NCI-H2196 (cell line): ENCODE results near the gene AGMAT.
"Not testable (repeated sequence)": the region's sequence is repeated elsewhere in the genome, so short reads cannot be mapped to it uniquely, and the experiment has no call there.

Source experiments
- DNase-seq: peaks from one replicate; lab custom pipeline; 2025; ENCODE audit not compliant: unreplicated experiment; lab: John Stamatoyannopoulos, UW

AGMAT gene

DNA sequence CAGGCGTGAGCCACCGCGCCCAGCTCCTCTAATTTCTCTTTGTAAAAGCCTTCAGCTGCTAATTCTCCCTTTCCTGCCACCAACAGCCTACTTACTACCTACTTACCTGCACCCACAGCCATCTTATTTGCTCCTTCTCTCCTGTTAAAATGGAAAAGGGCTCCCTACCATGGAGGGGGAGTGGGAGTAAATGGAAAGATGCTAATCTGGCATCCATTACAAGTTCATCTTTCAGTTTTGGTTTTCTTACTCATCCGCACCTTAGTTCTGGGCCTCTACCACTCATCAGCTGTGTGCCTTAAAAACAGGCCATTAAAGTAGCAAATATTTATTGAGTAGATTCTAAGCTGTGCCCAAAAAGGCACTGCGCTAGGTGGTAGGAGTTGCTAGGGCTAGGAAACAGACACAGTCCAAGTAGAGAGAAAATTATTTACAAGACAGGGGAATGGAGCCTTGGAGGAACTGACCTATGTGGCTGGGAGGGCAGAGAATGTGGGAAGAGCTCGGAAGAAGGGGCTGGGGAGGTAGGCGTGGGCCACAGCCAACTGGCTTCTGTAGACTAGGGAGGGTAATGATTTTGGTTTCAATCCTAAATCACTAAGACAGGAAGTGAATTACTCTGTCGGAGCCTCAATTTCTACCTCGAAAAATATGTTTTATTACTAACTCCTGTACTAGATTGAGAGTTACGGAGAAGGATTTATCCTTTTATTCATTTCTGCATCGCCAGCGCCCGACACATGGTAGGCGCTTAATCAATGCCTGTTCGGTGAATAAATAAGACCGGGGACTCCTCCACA lies 31.7 kb upstream of the AGMAT start:
- DNase-seq, result no peak

GRCh38 chr1:15610167-15610566 lies 25.3 kb upstream of the AGMAT start:
- DNase-seq, result peak; percentile 38

GRCh38 chr1:15609631-15610030 lies 24.8 kb upstream of the AGMAT start:
- no peak for DNase-seq

DNA sequence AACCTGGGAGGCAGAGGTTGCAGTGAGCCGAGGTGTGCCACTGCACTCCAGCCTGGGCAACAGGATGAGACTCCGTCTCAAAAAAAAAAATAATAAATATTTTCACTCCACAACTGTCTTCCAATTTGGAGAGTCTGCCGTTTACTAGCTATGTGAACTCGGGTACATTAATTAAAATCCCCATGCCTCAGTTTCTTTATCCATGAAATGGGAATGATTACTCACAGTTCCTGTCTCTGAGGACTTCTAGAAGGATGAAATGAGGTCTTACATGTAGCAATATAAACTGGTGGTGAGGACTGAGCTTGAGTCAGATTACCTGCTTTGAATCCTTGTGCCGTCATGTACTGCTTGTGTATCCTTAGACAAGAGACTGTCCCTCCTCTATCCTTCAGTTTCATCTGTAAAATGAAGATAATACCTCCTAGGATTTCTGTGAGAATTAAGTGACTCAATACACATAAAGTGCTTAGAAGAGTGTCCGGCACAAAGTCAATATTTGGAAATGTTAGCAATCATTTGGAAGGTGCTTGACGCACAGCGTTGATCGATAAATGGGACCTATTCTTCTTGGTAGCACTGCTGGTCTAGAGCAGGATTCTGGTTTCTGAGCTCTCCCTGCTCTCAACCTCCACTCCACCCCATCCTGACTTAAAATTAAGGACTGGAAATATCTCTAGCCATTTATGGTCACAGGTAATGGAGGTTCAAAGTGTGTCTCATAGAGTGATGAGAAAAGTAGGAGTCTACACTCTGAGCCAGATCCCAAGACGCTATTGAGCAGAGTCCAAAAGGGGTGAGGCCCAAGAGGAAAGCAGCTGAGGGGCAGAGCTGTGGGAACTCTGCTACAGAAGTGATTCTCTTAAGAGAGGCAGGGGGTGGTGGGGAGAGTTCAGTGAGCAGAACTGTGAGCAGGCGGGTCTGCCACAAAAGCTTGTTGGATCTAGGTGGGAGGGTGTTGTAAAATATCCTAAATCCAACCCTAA lies 20.8 kb upstream of the AGMAT start:
- DNase-seq, result no peak

DNA sequence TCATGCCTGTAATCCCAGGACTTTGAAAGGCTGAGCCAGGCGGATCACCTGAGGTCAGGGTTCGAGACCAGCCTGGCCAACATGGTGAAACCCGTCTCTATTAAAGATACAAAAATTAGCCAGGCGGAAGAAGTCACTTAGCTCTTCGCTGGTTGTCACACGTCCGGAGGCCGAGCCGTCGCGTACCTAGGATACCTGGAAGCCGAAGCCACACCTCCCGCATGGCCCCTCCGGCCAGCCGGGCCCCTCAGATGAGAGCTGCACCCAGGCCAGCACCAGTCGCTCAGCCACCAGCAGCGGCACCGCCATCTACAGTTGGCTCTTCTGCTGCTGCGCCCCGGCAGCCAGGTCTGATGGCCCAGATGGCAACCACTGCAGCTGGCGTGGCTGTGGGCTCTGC lies 19.5 kb upstream of the AGMAT start:
- DNase-seq, result not testable (repeated sequence)

DNA sequence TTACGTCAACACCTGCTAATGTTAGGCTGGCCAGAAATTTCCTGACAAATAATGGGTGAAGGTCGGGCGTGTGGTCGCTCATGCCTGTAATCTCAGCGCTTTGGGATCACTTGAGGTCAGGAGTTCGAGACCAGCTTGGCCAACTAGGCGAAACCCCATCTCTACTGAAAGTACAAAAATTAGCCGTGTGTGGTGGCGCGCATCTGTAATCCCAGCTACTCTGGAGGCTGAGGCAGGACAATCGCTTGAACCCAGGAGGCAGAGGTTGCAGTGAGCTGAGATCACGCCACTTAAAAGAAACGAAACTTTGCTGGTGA lies 19.1 kb upstream of the AGMAT start:
- not testable (repeated sequence) for DNase-seq

DNA sequence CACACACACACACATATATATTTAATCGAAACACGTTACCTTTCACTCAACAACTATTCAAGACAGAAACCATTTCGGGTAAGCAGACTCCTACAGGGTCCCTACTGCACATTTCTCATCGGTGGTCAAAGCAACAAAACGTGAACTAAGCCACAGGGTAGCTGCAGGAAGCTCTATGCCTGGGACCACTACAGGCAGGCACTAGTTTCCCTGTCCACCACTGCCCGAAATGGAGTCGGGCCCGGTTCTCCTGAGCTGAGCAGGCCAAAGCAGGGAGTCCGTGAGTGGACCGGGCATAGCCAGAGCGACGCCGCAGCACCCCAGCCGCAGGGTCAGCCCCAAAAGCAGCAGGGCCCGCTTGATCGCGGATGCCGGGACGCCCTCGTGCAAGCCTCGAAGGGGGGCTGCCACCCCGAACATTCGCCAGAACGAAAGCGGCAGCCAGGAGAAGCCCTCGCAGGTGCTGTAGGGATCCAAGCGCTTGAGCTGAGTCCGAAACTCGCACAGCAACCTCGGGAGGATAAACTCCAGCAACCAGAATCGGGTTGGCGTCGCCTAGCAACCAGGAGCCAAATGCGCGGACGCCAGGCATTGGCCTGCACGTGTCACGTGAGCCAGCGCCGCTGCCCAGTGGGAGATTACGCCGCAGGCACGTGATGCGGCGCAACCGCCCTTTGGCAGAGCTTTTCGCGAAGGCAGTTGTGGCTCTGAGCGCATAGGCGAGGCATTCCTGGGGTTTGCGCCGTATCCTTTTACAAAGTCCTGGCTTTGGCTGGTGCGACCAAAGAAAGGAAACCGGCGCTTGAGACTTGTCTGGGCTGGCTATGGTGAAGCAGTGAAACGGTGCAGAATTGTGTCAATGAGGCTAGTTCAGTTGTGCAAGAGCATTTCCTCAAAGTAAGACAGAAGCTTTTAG lies 18.5 kb upstream of the AGMAT start:
- DNase-seq, result peak; percentile 99

DNA sequence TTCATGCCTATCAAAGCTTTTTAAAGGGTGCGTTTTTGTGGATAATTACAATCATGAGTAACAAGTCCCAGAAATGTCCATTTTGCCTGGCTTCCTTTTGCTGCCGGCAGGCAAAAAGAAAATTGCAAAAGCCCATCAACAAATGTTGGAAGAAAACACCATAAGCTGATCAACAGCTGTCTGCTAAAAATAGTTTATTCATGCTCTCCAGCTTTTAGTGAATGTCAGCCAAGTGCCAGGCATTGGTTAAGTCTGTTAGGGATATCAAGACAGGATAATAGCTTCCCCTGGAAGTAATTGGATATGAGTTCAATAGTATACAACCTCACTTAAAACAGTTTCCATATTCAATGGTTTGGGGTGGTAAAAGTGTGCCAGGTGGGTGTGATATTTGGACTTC lies 13.6 kb upstream of the AGMAT start:
- DNase-seq, result no peak

DNA sequence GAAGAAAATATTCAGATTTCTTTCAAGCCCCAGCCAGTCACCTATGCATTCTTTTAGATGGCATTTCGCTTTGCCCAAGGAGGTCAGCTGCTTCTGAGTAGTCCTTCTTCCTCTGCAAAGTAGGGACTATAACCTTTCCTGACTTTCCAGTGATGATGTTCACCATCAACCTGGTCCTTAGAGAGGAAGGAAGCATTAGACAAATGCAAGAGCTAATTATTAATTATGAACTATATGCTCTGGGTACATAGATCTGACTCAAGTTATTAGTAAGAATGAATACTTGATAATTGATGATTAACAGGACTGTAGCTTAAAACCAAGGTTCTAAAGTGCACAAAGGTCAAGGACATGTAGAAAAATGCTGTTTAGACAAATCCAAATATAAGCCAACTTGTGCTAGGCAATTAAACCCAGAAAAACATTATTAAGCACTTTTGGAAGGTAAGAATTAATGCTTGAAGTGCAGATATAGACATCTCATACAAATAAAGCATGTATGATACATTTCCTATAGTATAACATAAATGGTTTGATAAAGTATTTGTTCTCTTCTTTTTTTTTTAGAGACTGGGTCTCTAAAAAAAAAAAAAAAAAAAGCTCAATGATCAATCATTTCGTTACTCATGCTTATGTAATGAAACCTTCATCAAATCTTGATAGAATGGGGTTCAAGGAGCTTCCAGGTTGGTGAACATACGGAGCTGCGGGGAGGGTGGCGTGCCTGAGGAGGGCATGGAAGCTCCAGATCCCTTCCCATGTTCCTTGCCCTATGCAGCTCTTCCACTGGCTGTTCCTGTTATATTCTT lies 11.2 kb upstream of the AGMAT start:
- no peak for DNase-seq

- DNase-seq, result no peak
These were observed 7.4 kb upstream of the AGMAT start for GRCh38 chr1:15592285-15592684.

DNA sequence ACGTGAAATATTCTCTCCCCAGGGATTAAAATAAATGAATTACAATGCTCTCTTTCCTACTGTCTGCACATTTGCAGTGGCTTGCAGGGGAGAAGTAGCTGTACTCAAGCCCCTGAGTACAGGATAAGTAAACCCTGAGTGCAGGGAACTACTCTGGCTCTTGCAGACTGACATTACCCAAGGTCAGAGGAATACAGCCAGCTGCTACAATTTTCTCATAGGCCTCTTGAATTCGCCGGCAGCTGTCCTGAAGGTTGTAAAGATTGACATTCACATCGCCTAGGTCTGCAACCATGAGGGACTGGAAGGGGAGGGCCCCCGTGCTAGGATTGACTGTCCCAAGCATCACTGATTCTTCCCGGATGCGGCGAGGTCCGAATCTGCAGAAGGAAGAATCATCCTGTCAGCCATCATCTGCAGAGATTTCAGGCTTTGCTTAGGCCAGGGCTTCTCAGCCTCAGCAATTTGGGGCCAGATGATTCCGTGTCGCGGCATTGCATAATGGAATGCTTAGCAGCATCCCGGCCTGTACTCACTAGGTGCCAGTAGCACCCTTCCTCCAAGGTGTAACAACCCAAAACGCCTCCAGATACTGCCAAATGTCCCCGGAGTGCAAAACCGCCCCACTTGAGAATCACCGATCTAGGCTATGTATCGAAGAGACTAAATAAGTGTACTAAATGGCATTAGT lies 1.7 kb downstream of the AGMAT start:
- DNase-seq, result no peak

DNA sequence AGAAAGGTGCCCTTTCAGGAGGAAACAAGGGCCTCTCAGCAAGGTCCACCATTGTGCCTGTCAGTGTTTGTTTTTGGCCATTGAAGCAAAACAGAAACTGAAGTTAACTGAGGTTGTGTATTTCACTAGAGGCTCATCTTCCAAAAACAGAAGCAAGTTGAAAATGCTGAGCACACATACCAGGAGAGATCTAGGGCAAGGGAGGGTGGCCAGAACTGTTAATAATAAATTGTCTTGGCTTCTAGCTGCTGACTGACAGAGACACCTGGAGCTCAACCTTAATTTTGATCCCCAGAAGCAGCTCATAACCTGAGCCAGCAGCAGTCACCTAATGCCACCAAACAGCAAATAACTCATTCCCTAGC lies 5.2 kb downstream of the AGMAT start:
- no peak for DNase-seq

- no peak for DNase-seq
These were observed 5.7 kb downstream of the AGMAT start for GRCh38 chr1:15578921-15579682.

DNA sequence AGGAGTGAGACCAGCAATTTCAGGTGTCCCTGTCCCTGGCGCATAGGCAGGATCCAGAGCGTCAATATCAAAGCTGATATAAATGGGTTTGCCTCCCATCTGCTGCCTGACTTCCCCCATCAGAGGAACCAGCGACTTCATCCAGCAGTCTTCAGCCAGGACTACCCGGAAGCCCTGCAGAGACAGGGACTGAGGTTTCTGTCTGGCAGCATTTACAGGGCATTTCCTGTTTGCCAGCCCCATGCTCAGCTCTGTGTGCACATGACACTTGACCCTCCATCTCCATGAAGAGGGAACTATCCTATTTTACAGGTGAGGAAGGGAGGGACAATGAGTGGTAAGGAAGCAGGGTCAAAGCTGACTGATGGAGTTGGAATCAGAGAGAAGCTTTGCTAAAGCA lies 7.2 kb downstream of the AGMAT start:
- DNase-seq, result peak; percentile 29

DNA sequence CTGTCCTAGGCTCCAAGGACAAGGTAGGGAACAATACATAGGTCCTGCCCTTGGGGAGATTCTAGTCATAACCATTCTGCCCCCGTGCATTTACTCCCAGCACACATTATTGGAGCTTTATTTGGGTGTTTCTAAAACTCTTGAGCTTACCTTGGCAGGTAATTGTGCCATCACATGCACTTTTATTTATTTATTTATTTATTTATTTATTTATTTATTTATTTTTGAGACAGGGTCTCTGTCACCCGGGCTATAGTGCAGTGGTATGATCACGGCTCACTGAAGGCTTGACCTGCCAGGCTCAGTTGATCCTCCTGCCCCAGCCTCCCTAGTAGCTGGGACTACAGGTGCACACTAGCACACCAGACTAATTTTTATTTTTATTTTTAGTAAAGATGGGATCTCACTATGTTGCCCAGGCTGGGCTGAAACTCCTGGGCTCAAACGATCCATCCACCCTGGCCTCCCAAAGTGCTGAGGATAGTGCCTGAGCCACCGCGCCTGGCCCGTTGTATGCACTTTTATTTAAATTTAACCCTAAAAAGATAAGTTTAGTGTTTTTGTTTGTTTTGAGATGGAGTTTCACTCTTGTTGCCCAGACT lies 9.2 kb downstream of the AGMAT start:
- no peak for DNase-seq

GRCh38 chr1:15574741-15575140 lies 10.1 kb downstream of the AGMAT start:
- DNase-seq, result peak; percentile 9

- no peak for DNase-seq
These were observed 11.4 kb downstream of the AGMAT start for GRCh38 chr1:15573477-15573876.

- DNase-seq, result no peak
These were observed 13.6 kb downstream of the AGMAT start for GRCh38 chr1:15571266-15571665.

DNA sequence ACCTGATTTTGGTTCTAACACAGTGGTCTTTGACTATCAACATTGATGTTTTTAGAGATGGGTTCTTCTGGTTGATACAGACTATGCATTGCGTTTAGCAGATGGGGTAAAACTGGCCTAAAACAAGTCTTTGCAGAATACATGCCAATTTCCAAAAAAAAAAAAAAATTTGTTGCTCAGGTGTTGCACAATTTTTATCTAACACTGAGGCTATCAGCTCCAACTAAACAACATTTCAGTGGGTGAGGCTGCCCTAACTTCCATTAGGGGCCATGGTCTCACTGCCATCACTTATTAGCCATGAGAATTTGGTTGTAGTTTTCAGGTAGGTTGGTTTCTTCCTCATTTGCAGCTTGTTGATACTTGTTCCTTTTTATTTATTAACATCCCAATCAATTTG lies 14.0 kb downstream of the AGMAT start:
- DNase-seq, result no peak
